AG04449 (cell line): ENCODE data around the gene LPP.

ENCODE experiments used
- CTCF ChIA-PET: fragments of 350-600 bp; formaldehyde crosslinking; extraction: SDS; loops from one replicate; lab custom pipeline; 2021; ENCODE audit warnings: antibody characterized with exemption; lab: Yijun Ruan, JAX
- POLR2A ChIA-PET: fragments of 400-600, 350-600 bp; formaldehyde crosslinking; extraction: SDS; loops from one replicate; lab custom pipeline; 2020; ENCODE audit warnings: antibody characterized with exemption, inconsistent platforms; lab: Yijun Ruan, JAX
- DNase-seq: peaks from one replicate; pipeline ENCODE4 v3.0.0-alpha.2; 2010; ENCODE audit warnings: low read depth, low spot score
- H3K4me3 ChIP-seq: 2 replicates; pipeline ENCODE4 v1.5.1; 2011; ENCODE audit warnings: low read depth, mild to moderate bottlenecking, control low read depth, low read length
- CTCF ChIP-seq: IDR thresholded peaks from one replicate; pipeline ENCODE4 v1.5.1; 2011; ENCODE audit warnings: mild to moderate bottlenecking, moderate library complexity, low read length, control low read depth, inconsistent platforms; ENCODE audit not compliant: insufficient read depth; ENCODE audit errors: missing control alignments

Gene LPP

GRCh38 chr3:188111002-188111584 lies 42.9 kb upstream of the LPP start:
- no peak for TF ChIP-seq CTCF
- no peak for DNase-seq
- CTCF ChIA-PET, result no interaction called here
- H3K4me3 ChIP-seq, result no peak overlapping the region
- POLR2A ChIA-PET, result no interaction called here

GRCh38 chr3:188113756-188114155 lies 40.2 kb upstream of the LPP start:
- TF ChIP-seq CTCF, result no peak
- no peak overlapping the region for H3K4me3 ChIP-seq
- POLR2A ChIA-PET, result no interaction called here
- no peak for DNase-seq
- CTCF ChIA-PET, result no interaction called here

- H3K4me3 ChIP-seq, result no peak overlapping the region
- POLR2A ChIA-PET, result no interaction called here
- no peak for DNase-seq
- TF ChIP-seq CTCF, result no peak
- CTCF ChIA-PET, result interaction anchor here (0.6 kb wide), 1 partner anchor 441 kb away, joined by 4 read pairs; no protein-coding TSS in a partner anchor
Measured at GRCh38 chr3:188119846-188120245, 34.1 kb upstream of the LPP start.

- no peak for TF ChIP-seq CTCF
- POLR2A ChIA-PET, result no interaction called here
- CTCF ChIA-PET, result no interaction called here
- H3K4me3 ChIP-seq, result no peak overlapping the region
- DNase-seq, result no peak
Measured at GRCh38 chr3:188122571-188123169, 31.3 kb upstream of the LPP start.

GRCh38 chr3:188123170-188123905 lies 30.6 kb upstream of the LPP start:
- DNase-seq, result no peak
- no peak for TF ChIP-seq CTCF
- CTCF ChIA-PET, result interaction anchor here (1.0 kb wide), 1 partner anchor 31 kb away, joined by 4 read pairs; the partner anchor contains the start of gene LPP
- POLR2A ChIA-PET, result no interaction called here
- no peak overlapping the region for H3K4me3 ChIP-seq

- DNase-seq, result peak; percentile 51
- no peak for TF ChIP-seq CTCF
- CTCF ChIA-PET, result interaction anchor here (1.0 to 1.4 kb wide), 2 partner anchors 11 to 30 kb away, joined by 3 to 4 read pairs; partner anchors contain the start of gene LPP
- H3K4me3 ChIP-seq, result no peak overlapping the region
- POLR2A ChIA-PET, result interaction anchor here (0.5 kb wide), 1 partner anchor 476 kb away, joined by 4 read pairs; no protein-coding TSS in a partner anchor
Measured at GRCh38 chr3:188124184-188124583, 29.8 kb upstream of the LPP start.
